H1 (cell line): ENCODE data around the gene DENND2C. TPM values are rescaled to one million over a fixed set of nuclear protein-coding genes. Genes with fewer than 3 reads are reported as not detected.

ENCODE experiments used
- CTCF ChIA-PET: fragments of 300-600 bp; sonication (Branson Sonifier 250); formaldehyde crosslinking; loops from one replicate; lab custom pipeline; 2021; ENCODE audit not compliant: partially characterized antibody; lab: Charles Lee
- POLR2A ChIA-PET: fragments of 300-600 bp; sonication (Branson Sonifier 250); formaldehyde crosslinking; loops from one replicate; lab custom pipeline; 2021; ENCODE audit warnings: inconsistent platforms; ENCODE audit not compliant: partially characterized antibody; lab: Charles Lee
- DNase-seq, 2 experiments: peaks; one replicate each; pipeline versions ENCODE4 v3.0.0 to v3.0.0-alpha.2; 2010 to 2022; ENCODE audit warnings: low spot score in 2 of 2, low read depth in 1 of 2, mixed read lengths in 1 of 2
- FAIRE-seq: peaks from 2 replicates; lab custom pipeline; 2011; peaks lifted over from hg19 to GRCh38; lab: Jason Lieb, UNC
- H2AFZ ChIP-seq: 2 replicates; pipeline ENCODE4 v1.8.1; 2012; ENCODE audit warnings: low read length, inconsistent platforms
- H2AK5ac ChIP-seq: 2 replicates; pipeline ENCODE4 v1.6.1; 2013; ENCODE audit warnings: low read depth, low read length
- H2BK120ac ChIP-seq: replicated peaks from 2 replicates; pipeline ENCODE3; 2013; ENCODE audit warnings: low read depth, low read length, inconsistent platforms
- H2BK12ac ChIP-seq: 2 replicates; pipeline ENCODE4 v1.6.1; 2013; ENCODE audit warnings: low read depth, low read length
- H2BK15ac ChIP-seq: 2 replicates; pipeline ENCODE4 v1.6.1; 2013; ENCODE audit warnings: low read length
- H2BK20ac ChIP-seq: 2 replicates; pipeline ENCODE4 v1.6.1; 2013; ENCODE audit warnings: low read length
- H2BK5ac ChIP-seq: 2 replicates; pipeline ENCODE4 v1.6.1; 2013; ENCODE audit warnings: low read depth, low read length
- H3K14ac ChIP-seq: 2 replicates; pipeline ENCODE4 v1.6.1; 2013; ENCODE audit warnings: inconsistent platforms; ENCODE audit not compliant: insufficient read length
- H3K18ac ChIP-seq: 2 replicates; pipeline ENCODE4 v1.6.1; 2013; ENCODE audit warnings: low read length; ENCODE audit errors: extremely low read depth
- H3K23ac ChIP-seq: 2 replicates; pipeline ENCODE4 v1.6.1; 2013; ENCODE audit warnings: inconsistent platforms; ENCODE audit not compliant: insufficient read length
- H3K23me2 ChIP-seq: 2 replicates; pipeline ENCODE4 v1.6.1; 2013; ENCODE audit warnings: low read depth, low read length
- H3K27ac ChIP-seq: 2 replicates; pipeline ENCODE4 v1.6.1; 2011; ENCODE audit warnings: low read depth, low read length, inconsistent platforms
- H3K27me3 ChIP-seq, 4 experiments: replicated peaks in 1 of 4; 1 replicate in 1 of 4; 2 replicates in 3 of 4; pipeline versions ENCODE4 v1.6.1 to v1.8.1; 2011 to 2013; ENCODE audit warnings: low read length in 3 of 4, mild to moderate bottlenecking in 3 of 4, inconsistent platforms in 2 of 4, mixed read lengths in 2 of 4, moderate library complexity in 1 of 4; ENCODE audit not compliant: control insufficient read depth in 3 of 4, insufficient read depth in 3 of 4; ENCODE audit errors: extremely low read depth in 1 of 4
- H3K36me3 ChIP-seq, 4 experiments: 2 replicates each; pipeline versions ENCODE4 v1.6.1 to v1.8.1; 2011 to 2013; ENCODE audit warnings: mild to moderate bottlenecking in 4 of 4, low read length in 3 of 4, moderate library complexity in 2 of 4, control low read depth in 1 of 4, inconsistent platforms in 1 of 4; ENCODE audit not compliant: insufficient read depth in 4 of 4, control insufficient read depth in 2 of 4
- H3K4ac ChIP-seq: replicated peaks from 2 replicates; pipeline ENCODE3; 2013; ENCODE audit warnings: low read length, low read depth, mixed read lengths, inconsistent platforms; ENCODE audit not compliant: insufficient read length
- H3K4me1 ChIP-seq, 4 experiments: replicated peaks in 1 of 4; 1 replicate in 1 of 4; 2 replicates in 3 of 4; pipeline versions ENCODE4 v1.6.1 to v1.8.1; 2011 to 2013; ENCODE audit warnings: low read length in 3 of 4, inconsistent platforms in 2 of 4, mixed read lengths in 1 of 4; ENCODE audit not compliant: insufficient read depth in 4 of 4, control insufficient read depth in 3 of 4
- H3K4me2 ChIP-seq, 2 experiments: 2 replicates each; pipeline versions ENCODE4 v1.6.1 to v1.8.1; 2011 to 2013; ENCODE audit warnings: low read depth in 2 of 2, low read length in 2 of 2, control low read depth in 1 of 2, inconsistent platforms in 1 of 2, mild to moderate bottlenecking in 1 of 2; ENCODE audit not compliant: insufficient read depth in 1 of 2
- H3K4me3 ChIP-seq, 4 experiments: fragments of 200-600, 300-600 bp in 1 of 4; sonication (generic), shearing (Covaris generic), sonication (Bioruptor Twin) in 1 of 4; 2 replicates each; pipeline versions ENCODE4 v1.5.1 to v1.8.1; 2011 to 2016; ENCODE audit warnings: low read length in 4 of 4, low read depth in 3 of 4, control low read depth in 2 of 4, inconsistent platforms in 2 of 4, mild to moderate bottlenecking in 2 of 4, mixed read lengths in 1 of 4, moderate library complexity in 1 of 4; ENCODE audit not compliant: insufficient read depth in 2 of 4; ENCODE audit errors: extremely low read depth in 1 of 4
- H3K56ac ChIP-seq: replicated peaks from 2 replicates; pipeline ENCODE3; 2013; ENCODE audit warnings: low read depth, mild to moderate bottlenecking, mixed read lengths, low read length, inconsistent platforms; ENCODE audit not compliant: insufficient read length
- H3K79me1 ChIP-seq: 2 replicates; pipeline ENCODE4 v1.6.1; 2013; ENCODE audit warnings: low read depth, low read length, control low read depth
- H3K79me2 ChIP-seq, 2 experiments: 2 replicates each; pipeline versions ENCODE4 v1.6.1 to v1.8.1; 2012 to 2013; ENCODE audit warnings: low read length in 2 of 2, mild to moderate bottlenecking in 2 of 2, inconsistent platforms in 1 of 2; ENCODE audit not compliant: insufficient read depth in 2 of 2, control insufficient read depth in 1 of 2
- H3K9ac ChIP-seq, 4 experiments: replicated peaks in 1 of 4; 1 replicate in 1 of 4; 2 replicates in 3 of 4; pipeline versions ENCODE4 v1.6.1 to v1.8.1; 2011 to 2013; ENCODE audit warnings: low read depth in 3 of 4, low read length in 3 of 4, control low read depth in 2 of 4, mild to moderate bottlenecking in 2 of 4, moderate library complexity in 2 of 4, inconsistent platforms in 1 of 4; ENCODE audit errors: extremely low read depth in 1 of 4
- H3K9me3 ChIP-seq, 2 experiments: 2 replicates each; pipeline versions ENCODE4 v1.6.1 to v1.8.1; 2012 to 2013; ENCODE audit warnings: mild to moderate bottlenecking in 2 of 2, moderate library complexity in 2 of 2, control low read depth in 1 of 2, inconsistent platforms in 1 of 2, low read depth in 1 of 2, low read length in 1 of 2, mixed read lengths in 1 of 2; ENCODE audit not compliant: insufficient read depth in 2 of 2
- H4K20me1 ChIP-seq, 2 experiments: replicated peaks in 1 of 2; 2 replicates each; pipeline versions ENCODE3 to v1.8.1; 2011 to 2013; ENCODE audit warnings: inconsistent platforms in 2 of 2, low read length in 2 of 2, mild to moderate bottlenecking in 1 of 2; ENCODE audit not compliant: insufficient read depth in 2 of 2, control insufficient read depth in 1 of 2
- H4K5ac ChIP-seq: 2 replicates; pipeline ENCODE4 v1.6.1; 2013; ENCODE audit warnings: low read length, low read depth, mixed read lengths, inconsistent platforms; ENCODE audit not compliant: insufficient read length
- H4K8ac ChIP-seq: 2 replicates; pipeline ENCODE4 v1.8.0; 2013; ENCODE audit warnings: mild to moderate bottlenecking, moderate library complexity, low read length, inconsistent platforms; ENCODE audit not compliant: insufficient read depth; ENCODE audit errors: extremely low read depth
- H4K91ac ChIP-seq: replicated peaks from 2 replicates; pipeline ENCODE3; 2013; ENCODE audit warnings: low read length, mixed read lengths, inconsistent platforms; ENCODE audit not compliant: insufficient read length
- ATF2 ChIP-seq: IDR thresholded peaks from 2 replicates; pipeline ENCODE4 v1.6.1; 2012; ENCODE audit warnings: low read length, inconsistent platforms
- ATF3 ChIP-seq: IDR thresholded peaks from 2 replicates; pipeline ENCODE4 v1.6.1; 2011; ENCODE audit warnings: low read depth, mild to moderate bottlenecking, low read length; ENCODE audit not compliant: insufficient read depth
- CBX8 ChIP-seq: fragments of 300-800, 300-1000 bp; sonication (generic); IDR thresholded peaks from 2 replicates; pipeline ENCODE4 v1.7.1; 2016; ENCODE audit warnings: low read depth, low read length, borderline replicate concordance
- EGR1 ChIP-seq: IDR thresholded peaks from 2 replicates; pipeline ENCODE4 v1.6.1; 2011; ENCODE audit warnings: low read depth, low read length, borderline replicate concordance
- HDAC2 ChIP-seq, 2 experiments: fragments of 300-600 bp in 1 of 2; sonication (generic) in 1 of 2; IDR thresholded peaks; 2 replicates each; pipeline ENCODE4 v1.6.1; 2011 to 2012; ENCODE audit warnings: low read depth in 2 of 2, low read length in 2 of 2, mild to moderate bottlenecking in 2 of 2, moderate library complexity in 2 of 2, borderline replicate concordance in 1 of 2, inconsistent platforms in 1 of 2
- MAX ChIP-seq: IDR thresholded peaks from 2 replicates; pipeline ENCODE4 v1.6.1; 2012; ENCODE audit warnings: inconsistent platforms
- NANOG ChIP-seq: IDR thresholded peaks from 2 replicates; pipeline ENCODE4 v1.6.1; 2011; ENCODE audit warnings: low read length, low read depth, mild to moderate bottlenecking, inconsistent platforms; ENCODE audit not compliant: insufficient read depth, poor library complexity, severe bottlenecking
- POLR2A ChIP-seq, 2 experiments: IDR thresholded peaks; 1 replicate in 1 of 2; 2 replicates in 1 of 2; pipeline ENCODE4 v1.6.1; 2011; ENCODE audit warnings: low read depth in 2 of 2, low read length in 2 of 2, mild to moderate bottlenecking in 2 of 2; ENCODE audit errors: control extremely low read depth in 1 of 2
- SIN3A ChIP-seq, 2 experiments: IDR thresholded peaks in 1 of 2; conservative IDR thresholded peaks in 1 of 2; 2 replicates each; pipeline ENCODE4 v1.6.1; 2011 to 2012; ENCODE audit warnings: low read length in 2 of 2, improper control_type of control experiment in 1 of 2, low read depth in 1 of 2, mild to moderate bottlenecking in 1 of 2
- SIX5 ChIP-seq: IDR thresholded peaks from 2 replicates; pipeline ENCODE4 v1.6.1; 2011; ENCODE audit warnings: mild to moderate bottlenecking, low read depth, low read length
- SP1 ChIP-seq: IDR thresholded peaks from 2 replicates; pipeline ENCODE4 v1.6.1; 2011; ENCODE audit warnings: low read depth, low read length
- TAF7 ChIP-seq: optimal IDR thresholded peaks from 2 replicates; pipeline ENCODE3; 2011; ENCODE audit warnings: low read depth, mild to moderate bottlenecking, inconsistent platforms, low read length, moderate library complexity, borderline replicate concordance
- TEAD4 ChIP-seq: IDR thresholded peaks from 2 replicates; pipeline ENCODE4 v1.6.1; 2012; ENCODE audit warnings: low read depth, low read length, inconsistent platforms, mixed read lengths
- polyA plus RNA-seq, 7 experiments: library from polyadenylated mRNA; depleted of rRNA in 3 of 7; stranded (reverse) in 5 of 7; unstranded in 2 of 7; fragments of >200 nt in 5 of 7; fragments of 200-250 nt in 2 of 7; gene quantifications; 1 replicate in 5 of 7; 2 replicates in 1 of 7; 4 replicates in 1 of 7; pipeline versions ENCODE4 v1.2.1 to v1.2.3, GENCODE V29; 2011 to 2013; ENCODE audit warnings: missing spikeins in 2 of 7, mixed read lengths in 2 of 7
- total RNA-seq: library from RNA; stranded (reverse); fragmentation: NEBNext Ultra II Directional; extraction: Animal tissue kit (Norgen Biotek cat#: 25700); gene quantifications from 2 replicates; pipeline ENCODE4 v1.2.1, GENCODE V29; 2021

The DENND2C gene
- total and polyA plus RNA-seq, 2 of the 8 experiments (the other 6 are each of a cell fraction or from before 2014, with no cell fraction given): 1.8 to 5.5 TPM

GRCh38 chr1:114595602-114596001 lies 74.2 kb downstream of the DENND2C start:
- DNase-seq (no peak), FAIRE-seq (no peak)
- H3K9me3 ChIP-seq: no peaks in the 10 kb centered on the region
- H4K8ac ChIP-seq: no peak overlapping the region
- no peaks in the 10 kb centered on the region for H3K4me1 ChIP-seq
- H2AFZ ChIP-seq: no peak overlapping the region
- no peak overlapping the region for H2AK5ac ChIP-seq
- no peak overlapping the region for H3K23ac ChIP-seq
- H2BK120ac ChIP-seq: no peak overlapping the region
- no peaks in the 10 kb centered on the region for H3K36me3 ChIP-seq
- H3K14ac ChIP-seq: no peak overlapping the region
- H3K4me3 ChIP-seq: no peak overlapping the region
- no peak overlapping the region for H3K4ac ChIP-seq
- no peak overlapping the region for H4K91ac ChIP-seq
- H3K79me2 ChIP-seq: no peaks in the 10 kb centered on the region
- no peaks in the 10 kb centered on the region for H3K27me3 ChIP-seq
- H4K20me1 ChIP-seq: peaks cover 0 to 1% of the 10 kb centered on the region in 2 experiments
- no peak overlapping the region for H3K9ac ChIP-seq
- no peaks in the 10 kb centered on the region for H3K23me2 ChIP-seq
- H2BK5ac ChIP-seq: no peak overlapping the region
- no peak overlapping the region for H3K4me2 ChIP-seq
- ChIA-PET POLR2A (no interaction called here), CTCF (no interaction called here)
- no peak overlapping the region for H3K18ac ChIP-seq
- H3K79me1 ChIP-seq: no peaks in the 10 kb centered on the region
- no peak overlapping the region for H3K56ac ChIP-seq
- H2BK15ac ChIP-seq: no peak overlapping the region
- no peak overlapping the region for H4K5ac ChIP-seq
- H3K27ac ChIP-seq: no peak overlapping the region
- H2BK20ac ChIP-seq: no peak overlapping the region
- no peak overlapping the region for H2BK12ac ChIP-seq
- TF ChIP-seq SIN3A (conservative IDR thresholded peaks at IDR 0.05 in 1 of 2, IDR thresholded peaks at IDR 0.05 in 1 of 2; ENCODE audit: low read depth in 1 of 2, low read length in 2 of 2) (no peak), SP1 (no peak), ATF2 (no peak), CBX8 (no peak), TEAD4 (no peak), ATF3 (no peak), POLR2A (IDR thresholded peaks at IDR 0.05; ENCODE audit: control extremely low read depth in 1 of 2, low read depth in 2 of 2, low read length in 2 of 2) (no peak), HDAC2 (IDR thresholded peaks at IDR 0.05; ENCODE audit: borderline replicate concordance in 1 of 2, low read depth in 2 of 2, low read length in 2 of 2) (no peak), TAF7 (no peak), SIX5 (no peak), NANOG (no peak), MAX (no peak), EGR1 (no peak)
